Measurements from ENCODE around the gene DEFB124. TPM values are rescaled to one million over a fixed set of nuclear protein-coding genes. Genes with fewer than 3 reads are reported as not detected.

Gene DEFB124
- total RNA-seq, 1 experiment from 2014 or later = not detected

GRCh38 chr20:31454361-31454760, 20.6 kb downstream of the DEFB124 start:
- intact Hi-C loops (cut with micrococcal nuclease; ENCODE audit: unreplicated experiment) = loop anchor here (10.0 kb wide), 1 partner anchor 140 kb away; no protein-coding TSS in a partner anchor
- CTCF ChIA-PET = interaction anchor here (0.7 kb wide), 2 partner anchors 17 to 415 kb away, joined by 3 read pairs; no protein-coding TSS in a partner anchor
- no TSS peak for BruUV-seq (replicated peaks)
- H3K27ac Mint-ChIP-seq (ENCODE audit: unreplicated experiment) = no peak overlapping the region
- H3K4me3 Mint-ChIP-seq (ENCODE audit: low read depth, unreplicated experiment) = no peak overlapping the region
- peaks cover 26% of the 10 kb centered on the region for H3K27me3 Mint-ChIP-seq (ENCODE audit: unreplicated experiment)
- no peaks in the 10 kb centered on the region for H3K4me1 Mint-ChIP-seq (ENCODE audit: low read depth, unreplicated experiment)
- no peaks in the 10 kb centered on the region for H3K36me3 Mint-ChIP-seq (ENCODE audit: insufficient read depth, unreplicated experiment)
- no peak for DNase-seq
- H3K9me3 Mint-ChIP-seq (ENCODE audit: low read depth, unreplicated experiment) = no peaks in the 10 kb centered on the region
- TF ChIP-seq CTCF (IDR thresholded peaks at IDR 0.05; ENCODE audit: unreplicated experiment) = no peak

GRCh38 chr20:31452575-31452974, 22.4 kb downstream of the DEFB124 start:
- CTCF ChIA-PET = no interaction called here
- Mint-ChIP-seq H3K36me3 (ENCODE audit: insufficient read depth, unreplicated experiment) (no peaks in the 10 kb centered on the region), H3K9me3 (ENCODE audit: low read depth, unreplicated experiment) (no peaks in the 10 kb centered on the region), H3K27ac (ENCODE audit: unreplicated experiment) (no peak overlapping the region), H3K4me1 (ENCODE audit: low read depth, unreplicated experiment) (no peaks in the 10 kb centered on the region), H3K4me3 (ENCODE audit: low read depth, unreplicated experiment) (no peak overlapping the region), H3K27me3 (ENCODE audit: unreplicated experiment) (peaks cover 13% of the 10 kb centered on the region)
- intact Hi-C loops (cut with micrococcal nuclease; ENCODE audit: unreplicated experiment) = loop anchor here (10.0 kb wide), 1 partner anchor 138 kb away; no protein-coding TSS in a partner anchor
- BruUV-seq (replicated peaks) = no TSS peak
- DNase-seq = no peak
- no peak for TF ChIP-seq CTCF (IDR thresholded peaks at IDR 0.05; ENCODE audit: unreplicated experiment)

GRCh38 chr20:31449511-31450414, 25.2 kb downstream of the DEFB124 start:
- Mint-ChIP-seq H3K4me1 (ENCODE audit: low read depth, unreplicated experiment) (no peaks in the 10 kb centered on the region), H3K4me3 (ENCODE audit: low read depth, unreplicated experiment) (no peak overlapping the region), H3K27ac (ENCODE audit: unreplicated experiment) (no peak overlapping the region), H3K27me3 (ENCODE audit: unreplicated experiment) (peaks cover 7% of the 10 kb centered on the region), H3K36me3 (ENCODE audit: insufficient read depth, unreplicated experiment) (no peaks in the 10 kb centered on the region), H3K9me3 (ENCODE audit: low read depth, unreplicated experiment) (no peaks in the 10 kb centered on the region)
- intact Hi-C loops (cut with micrococcal nuclease; ENCODE audit: unreplicated experiment) = loop anchor here (5.0 to 10.0 kb wide), 2 partner anchors 37 to 135 kb away; no protein-coding TSS in a partner anchor
- no TSS peak for BruUV-seq (replicated peaks)
- TF ChIP-seq CTCF (IDR thresholded peaks at IDR 0.05; ENCODE audit: unreplicated experiment) = no peak
- no peak for DNase-seq
- CTCF ChIA-PET = interaction anchor here (0.6 to 1.2 kb wide), 3 partner anchors 10 to 54 kb away, joined by 3 to 7 read pairs (median 3); partner anchors contain the start of gene DEFB123

- BruUV-seq (replicated peaks) = no TSS peak
- CTCF ChIA-PET = no interaction called here
- Mint-ChIP-seq H3K4me3 (ENCODE audit: low read depth, unreplicated experiment) (no peak overlapping the region), H3K9me3 (ENCODE audit: low read depth, unreplicated experiment) (no peaks in the 10 kb centered on the region), H3K27me3 (ENCODE audit: unreplicated experiment) (peaks cover 39% of the 10 kb centered on the region), H3K4me1 (ENCODE audit: low read depth, unreplicated experiment) (no peaks in the 10 kb centered on the region), H3K27ac (ENCODE audit: unreplicated experiment) (no peak overlapping the region), H3K36me3 (ENCODE audit: insufficient read depth, unreplicated experiment) (no peaks in the 10 kb centered on the region)
- no peak for TF ChIP-seq CTCF (IDR thresholded peaks at IDR 0.05; ENCODE audit: unreplicated experiment)
- DNase-seq = no peak
- intact Hi-C loops (cut with micrococcal nuclease; ENCODE audit: unreplicated experiment) = loop anchor here (5.0 kb wide), 1 partner anchor 34 kb away; no protein-coding TSS in a partner anchor
Measured at GRCh38 chr20:31446084-31446819, 28.7 kb downstream of the DEFB124 start.
